BLaER1 (cell line): ENCODE measurements around the gene TUG1.

Experiments used
- H3K27ac ChIP-seq: shearing (Covaris generic); formaldehyde crosslinking; 2 replicates; pipeline ENCODE4 v1.8.1; 2022
- H3K27me3 ChIP-seq: shearing (Covaris generic); formaldehyde crosslinking; 2 replicates; pipeline ENCODE4 v1.8.1; 2022
- H3K36me3 ChIP-seq: shearing (Covaris generic); formaldehyde crosslinking; 2 replicates; pipeline ENCODE4 v1.8.1; 2022
- H3K4me1 ChIP-seq: shearing (Covaris generic); formaldehyde crosslinking; 2 replicates; pipeline ENCODE4 v1.8.1; 2022
- H3K4me2 ChIP-seq: shearing (Covaris generic); formaldehyde crosslinking; 2 replicates; pipeline ENCODE4 v1.8.1; 2022
- H3K4me3 ChIP-seq: shearing (Covaris generic); formaldehyde crosslinking; 2 replicates; pipeline ENCODE4 v1.8.1; 2022
- H3K9ac ChIP-seq: shearing (Covaris generic); formaldehyde crosslinking; 2 replicates; pipeline ENCODE4 v1.8.1; 2022
- H3K9me3 ChIP-seq: shearing (Covaris generic); formaldehyde crosslinking; 2 replicates; pipeline ENCODE4 v1.8.1; 2022
- H4K20me1 ChIP-seq: shearing (Covaris generic); formaldehyde crosslinking; 2 replicates; pipeline ENCODE4 v1.8.1; 2022
- Cebpa-rat ChIP-seq: shearing (Covaris generic); IDR thresholded peaks from 2 replicates; pipeline ENCODE4 v1.8.1; 2022

TUG1 gene

GRCh38 chr22:30946354-30946753 lies 22.7 kb upstream of the TUG1 start:
- Histone ChIP-seq H3K4me2 (no peak overlapping the region), H3K36me3 (peaks cover 100% of the 10 kb centered on the region), H3K9me3 (no peaks in the 10 kb centered on the region), H4K20me1 (peaks cover 68% of the 10 kb centered on the region), H3K27ac (no peak overlapping the region), H3K9ac (peak overlapping the region; percentile 41; the same call in 1 of the 2 replicates), H3K27me3 (no peaks in the 10 kb centered on the region), H3K4me3 (no peak overlapping the region), H3K4me1 (0 out of 2 replicates have a peak, but pooled peaks cover 5% of the 10 kb centered on the region)
- no peak for TF ChIP-seq Cebpa-rat

GRCh38 chr22:30947173-30947815 lies 21.8 kb upstream of the TUG1 start:
- Histone ChIP-seq H3K9me3 (no peaks in the 10 kb centered on the region), H3K36me3 (peaks cover 100% of the 10 kb centered on the region), H3K27ac (no peak overlapping the region), H3K4me1 (0 out of 2 replicates have a peak, but pooled peaks cover 5% of the 10 kb centered on the region), H3K4me2 (no peak overlapping the region), H3K27me3 (no peaks in the 10 kb centered on the region), H3K4me3 (no peak overlapping the region), H3K9ac (no peak overlapping the region), H4K20me1 (peaks cover 71% of the 10 kb centered on the region)
- TF ChIP-seq Cebpa-rat = no peak

- Histone ChIP-seq H4K20me1 (peaks cover 69% of the 10 kb centered on the region), H3K4me1 (0 out of 2 replicates have a peak, but pooled peaks cover 5% of the 10 kb centered on the region), H3K9me3 (no peaks in the 10 kb centered on the region), H3K27me3 (no peaks in the 10 kb centered on the region), H3K27ac (no peak overlapping the region), H3K4me3 (no peak overlapping the region), H3K4me2 (no peak overlapping the region), H3K36me3 (peaks cover 100% of the 10 kb centered on the region), H3K9ac (no peak overlapping the region)
- no peak for TF ChIP-seq Cebpa-rat
These were observed 21.1 kb upstream of the TUG1 start for GRCh38 chr22:30947816-30948454.

- H3K9me3 ChIP-seq = no peaks in the 10 kb centered on the region
- H3K36me3 ChIP-seq = peaks cover 100% of the 10 kb centered on the region
- peaks cover 68% of the 10 kb centered on the region for H4K20me1 ChIP-seq
- H3K27ac ChIP-seq = no peak overlapping the region
- H3K27me3 ChIP-seq = no peaks in the 10 kb centered on the region
- no peaks in the 10 kb centered on the region for H3K4me1 ChIP-seq
- no peak for TF ChIP-seq Cebpa-rat
- no peak overlapping the region for H3K4me2 ChIP-seq
- no peak overlapping the region for H3K4me3 ChIP-seq
- no peak overlapping the region for H3K9ac ChIP-seq
These were observed 20.1 kb upstream of the TUG1 start for GRCh38 chr22:30948930-30949342.

- H3K27ac ChIP-seq = no peak overlapping the region
- H3K4me3 ChIP-seq = no peak overlapping the region
- H3K4me2 ChIP-seq = no peak overlapping the region
- H3K27me3 ChIP-seq = no peaks in the 10 kb centered on the region
- no peaks in the 10 kb centered on the region for H3K4me1 ChIP-seq
- no peak for TF ChIP-seq Cebpa-rat
- peaks cover 100% of the 10 kb centered on the region for H3K36me3 ChIP-seq
- no peak overlapping the region for H3K9ac ChIP-seq
- no peaks in the 10 kb centered on the region for H3K9me3 ChIP-seq
- peaks cover 57% of the 10 kb centered on the region for H4K20me1 ChIP-seq
These were observed 19.0 kb upstream of the TUG1 start for GRCh38 chr22:30949934-30950660.

- no peak overlapping the region for H3K4me3 ChIP-seq
- no peaks in the 10 kb centered on the region for H3K4me1 ChIP-seq
- no peak overlapping the region for H3K4me2 ChIP-seq
- TF ChIP-seq Cebpa-rat = no peak
- H3K27me3 ChIP-seq = no peaks in the 10 kb centered on the region
- H3K9ac ChIP-seq = no peak overlapping the region
- no peaks in the 10 kb centered on the region for H3K9me3 ChIP-seq
- H3K27ac ChIP-seq = no peak overlapping the region
- peaks cover 94% of the 10 kb centered on the region for H3K36me3 ChIP-seq
- H4K20me1 ChIP-seq = peaks cover 41% of the 10 kb centered on the region; the same call in 1 of the 2 replicates
These were observed 15.9 kb upstream of the TUG1 start for GRCh38 chr22:30953206-30953605.

- Histone ChIP-seq H3K4me3 (no peak overlapping the region), H3K27me3 (no peaks in the 10 kb centered on the region), H3K4me2 (no peak overlapping the region), H3K27ac (no peak overlapping the region), H3K9me3 (no peaks in the 10 kb centered on the region), H3K4me1 (no peaks in the 10 kb centered on the region), H4K20me1 (peaks cover 31% of the 10 kb centered on the region; the same call in 1 of the 2 replicates), H3K36me3 (peaks cover 85% of the 10 kb centered on the region), H3K9ac (no peak overlapping the region)
- no peak for TF ChIP-seq Cebpa-rat
These were observed 13.9 kb upstream of the TUG1 start for GRCh38 chr22:30955153-30955552.

- Histone ChIP-seq H3K36me3 (peaks cover 58% of the 10 kb centered on the region), H3K27me3 (no peaks in the 10 kb centered on the region), H3K9me3 (peaks cover 64% of the 10 kb centered on the region), H3K4me3 (no peak overlapping the region), H3K9ac (no peak overlapping the region), H3K27ac (no peak overlapping the region), H4K20me1 (peaks cover 22% of the 10 kb centered on the region), H3K4me2 (peak overlapping the region; percentile 5; the same call in 1 of the 2 replicates), H3K4me1 (peaks cover 21% of the 10 kb centered on the region)
- no peak for TF ChIP-seq Cebpa-rat
These were observed 4.2 kb upstream of the TUG1 start for GRCh38 chr22:30964858-30965257.

GRCh38 chr22:30968015-30968923 lies 796 bp upstream of the TUG1 start, which contains the start of gene MORC2:
TSS of gene MORC2 (minus strand) at chr22:30968774. CDS start at chr22:30967889, 885 bp downstream.
- no peaks in the 10 kb centered on the region for H3K27me3 ChIP-seq
- peak within 1 kb of the TSS; percentile 95 for H3K9ac ChIP-seq
- H3K9me3 ChIP-seq = peaks cover 85% of the 10 kb centered on the region
- TF ChIP-seq Cebpa-rat = no peak
- H3K4me2 ChIP-seq = peak within 1 kb of the TSS; percentile 88
- H3K27ac ChIP-seq = peak within 1 kb of the TSS; percentile 97
- peaks cover 74% of the 10 kb centered on the region for H3K36me3 ChIP-seq
- H3K4me3 ChIP-seq = peak within 1 kb of the TSS; percentile 82
- H4K20me1 ChIP-seq = peaks cover 42% of the 10 kb centered on the region
- H3K4me1 ChIP-seq = peaks cover 40% of the 10 kb centered on the region
